PC-9 (cell line): Measurements from ENCODE around the gene MEMO1. TPM values are rescaled to one million over a fixed set of nuclear protein-coding genes. Genes with fewer than 3 reads are reported as not detected.

Experiments
- BruUV-seq: library from RNA; stranded (reverse); fragments of 400-500 nt; replicated peaks from 2 replicates; lab custom pipeline; 2021; lab: Mats Ljungman, UMichigan
- CTCF ChIA-PET: fragments of 300-600 bp; sonication (Branson Sonifier 250); formaldehyde crosslinking; loops from one replicate; lab custom pipeline; 2022; ENCODE audit warnings: antibody characterized with exemption; lab: Charles Lee
- POLR2A ChIA-PET: fragments of 300-600 bp; sonication (Branson Sonifier 250); formaldehyde crosslinking; loops from one replicate; lab custom pipeline; 2022; ENCODE audit warnings: antibody characterized with exemption; ENCODE audit not compliant: unreplicated experiment; lab: Charles Lee
- DNase-seq, 2 experiments: peaks; one replicate each; pipeline versions ENCODE4 v3.0.0 to v3.0.0-alpha.2; 2015 to 2022; ENCODE audit warnings: mixed read lengths in 1 of 2
- H2AFZ ChIP-seq: fragments of 200-600 bp; sonication (generic); 2 replicates; pipeline ENCODE4 v1.8.1; 2017; ENCODE audit warnings: antibody characterized with exemption
- H3F3A ChIP-seq: fragments of 200-600 bp; sonication (generic); 2 replicates; pipeline ENCODE4 v1.8.1; 2017; ENCODE audit warnings: antibody characterized with exemption, mild to moderate bottlenecking, low read depth; ENCODE audit not compliant: insufficient read depth
- H3K27ac ChIP-seq: fragments of 200-600 bp; sonication (generic); 2 replicates; pipeline ENCODE4 v1.6.1; 2016; ENCODE audit warnings: mixed run types
- H3K27me3 ChIP-seq: fragments of 200-600 bp; sonication (generic); 2 replicates; pipeline ENCODE4 v1.6.1; 2016; ENCODE audit warnings: low read depth, mixed run types; ENCODE audit not compliant: insufficient read depth
- H3K36me3 ChIP-seq: fragments of 200-600 bp; sonication (generic); 2 replicates; pipeline ENCODE4 v1.6.1; 2016; ENCODE audit warnings: low read depth, mixed run types
- H3K4me1 ChIP-seq: fragments of 200-600 bp; sonication (generic); replicated peaks from 2 replicates; pipeline ENCODE4 v1.6.1; 2016; ENCODE audit warnings: mixed run types; ENCODE audit not compliant: insufficient read depth
- H3K4me2 ChIP-seq: fragments of 200-600 bp; sonication (generic); 2 replicates; pipeline ENCODE4 v1.6.1; 2017; ENCODE audit warnings: mixed run types
- H3K4me3 ChIP-seq: fragments of 200-600 bp; sonication (generic); 2 replicates; pipeline ENCODE4 v1.6.1; 2016; ENCODE audit warnings: mixed run types
- H3K79me2 ChIP-seq: fragments of 200-600 bp; sonication (generic); 2 replicates; pipeline ENCODE4 v1.6.1; 2017; ENCODE audit warnings: low read depth, mixed run types
- H3K9me2 ChIP-seq: fragments of 200-600 bp; sonication (generic); 2 replicates; pipeline ENCODE4 v1.8.1; 2017; ENCODE audit warnings: mild to moderate bottlenecking; ENCODE audit not compliant: insufficient read depth
- H3K9me3 ChIP-seq: fragments of 200-600 bp; sonication (generic); 2 replicates; pipeline ENCODE4 v1.8.1; 2016; ENCODE audit warnings: low read depth; ENCODE audit not compliant: insufficient read depth
- H4K20me1 ChIP-seq: fragments of 200-600 bp; sonication (generic); 2 replicates; pipeline ENCODE4 v1.8.1; 2017; ENCODE audit not compliant: insufficient read depth
- CTCF ChIP-seq: fragments of 200-600 bp; sonication (generic); conservative IDR thresholded peaks from 2 replicates; pipeline ENCODE4 v1.6.1; 2017; ENCODE audit warnings: mixed run types, antibody characterized with exemption, mild to moderate bottlenecking, moderate library complexity
- EZH2 ChIP-seq: fragments of 200-600 bp; sonication (generic); IDR thresholded peaks from 2 replicates; pipeline ENCODE4 v1.8.0; 2017; ENCODE audit warnings: antibody characterized with exemption, low read depth
- intact Hi-C: fragments of 100-400 bp; cut with micrococcal nuclease; formaldehyde crosslinking; loops from one replicate; pipeline ENCODE4 v1.10.0; 2022; ENCODE audit not compliant: unreplicated experiment
- total RNA-seq: library from RNA; stranded (reverse); gene quantifications from 2 replicates; pipeline ENCODE4 v1.2.3, GENCODE V29; 2021

Gene MEMO1
- total RNA-seq, 1 experiment from 2014 or later: 40.2 TPM

DNA sequence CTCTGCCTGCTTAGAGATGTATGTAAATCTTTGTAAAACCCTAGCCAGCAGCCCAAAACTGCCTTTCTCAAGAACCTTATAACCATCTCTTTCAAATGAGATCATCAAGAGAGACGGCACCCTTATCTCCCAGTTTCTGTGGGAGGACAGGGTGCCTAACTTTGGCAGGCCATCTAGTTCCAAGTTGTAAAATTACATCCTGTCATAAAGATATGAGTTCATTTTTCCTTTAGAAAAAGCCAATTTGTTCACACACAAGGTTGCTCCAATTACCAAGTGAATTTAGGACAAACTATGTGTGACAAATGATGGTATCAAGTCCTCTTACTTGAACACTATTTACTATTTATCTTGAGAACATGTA lies 65.3 kb downstream of the MEMO1 start:
- DNase-seq: no peak
- Histone ChIP-seq H4K20me1 (peaks cover 16% of the 10 kb centered on the region; the same call in 1 of the 2 replicates), H3K4me3 (no peak overlapping the region), H3F3A (no peaks in the 10 kb centered on the region), H3K27me3 (no peaks in the 10 kb centered on the region), H3K4me1 (no peaks in the 10 kb centered on the region), H3K9me2 (no peaks in the 10 kb centered on the region), H2AFZ (no peak overlapping the region), H3K79me2 (peaks cover 48% of the 10 kb centered on the region), H3K9me3 (no peaks in the 10 kb centered on the region), H3K27ac (no peak overlapping the region), H3K4me2 (no peak overlapping the region), H3K36me3 (0 out of 2 replicates have a peak, but pooled peaks cover 5% of the 10 kb centered on the region)
- no TSS peak for BruUV-seq
- POLR2A ChIA-PET: no interaction called here
- CTCF ChIA-PET: no interaction called here
- TF ChIP-seq EZH2 (no peak), CTCF (no peak)
- intact Hi-C loops: no loop called here

DNA sequence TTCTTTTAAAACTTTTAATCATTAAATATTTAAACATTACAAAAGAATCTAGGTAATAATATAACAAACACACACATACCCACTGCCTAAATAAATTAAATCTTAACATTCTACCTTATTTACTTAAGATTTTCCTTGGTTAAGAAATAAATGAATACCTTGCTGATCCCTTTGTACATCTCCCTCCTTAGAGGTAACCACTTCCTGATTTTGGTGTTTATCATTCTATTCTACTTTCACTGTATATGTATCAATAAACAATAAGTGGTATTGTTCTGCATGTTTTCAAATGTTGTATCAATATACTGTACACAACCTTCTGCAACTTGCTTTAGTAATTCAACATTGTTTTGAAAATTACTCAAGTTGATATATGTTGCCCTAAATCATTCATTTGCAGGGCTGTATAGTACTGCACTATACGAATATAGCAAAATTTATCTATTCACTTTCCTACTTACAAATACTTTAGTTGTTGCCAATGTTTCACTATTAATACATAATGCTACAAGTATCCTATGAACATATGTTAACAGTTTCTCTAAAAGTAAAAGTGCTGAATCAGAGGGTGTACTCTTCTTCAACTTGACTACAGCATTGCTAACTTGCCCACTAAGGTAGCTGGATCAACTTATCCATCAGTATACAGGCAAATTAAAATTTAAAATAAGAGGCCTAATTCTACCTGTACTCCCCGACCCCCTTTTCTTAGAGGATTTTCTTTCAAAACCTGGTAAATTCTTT lies 65.8 kb downstream of the MEMO1 start:
- CTCF ChIA-PET: no interaction called here
- H3K79me2 ChIP-seq: peaks cover 53% of the 10 kb centered on the region
- H3K36me3 ChIP-seq: 0 out of 2 replicates have a peak, but pooled peaks cover 5% of the 10 kb centered on the region
- POLR2A ChIA-PET: no interaction called here
- no peak for DNase-seq
- no peaks in the 10 kb centered on the region for H3K9me2 ChIP-seq
- H3K4me2 ChIP-seq: no peak overlapping the region
- H3K4me1 ChIP-seq: no peaks in the 10 kb centered on the region
- intact Hi-C loops: no loop called here
- no peaks in the 10 kb centered on the region for H3K27me3 ChIP-seq
- H2AFZ ChIP-seq: no peak overlapping the region
- no peaks in the 10 kb centered on the region for H3F3A ChIP-seq
- no peaks in the 10 kb centered on the region for H3K9me3 ChIP-seq
- H3K27ac ChIP-seq: no peak overlapping the region
- TF ChIP-seq CTCF (no peak), EZH2 (no peak)
- H4K20me1 ChIP-seq: peaks cover 14% of the 10 kb centered on the region; the same call in 1 of the 2 replicates
- H3K4me3 ChIP-seq: no peak overlapping the region
- BruUV-seq: no TSS peak

GRCh38 chr2:31943636-31944225 lies 67.1 kb downstream of the MEMO1 start:
- Histone ChIP-seq H3K36me3 (0 out of 2 replicates have a peak, but pooled peaks cover 5% of the 10 kb centered on the region), H3K79me2 (peaks cover 53% of the 10 kb centered on the region), H3K27ac (no peak overlapping the region), H4K20me1 (0 out of 2 replicates have a peak, but pooled peaks cover 5% of the 10 kb centered on the region), H3K27me3 (no peaks in the 10 kb centered on the region), H3K4me1 (no peaks in the 10 kb centered on the region), H2AFZ (no peak overlapping the region), H3K9me3 (no peaks in the 10 kb centered on the region), H3K4me2 (no peak overlapping the region), H3F3A (no peaks in the 10 kb centered on the region), H3K4me3 (no peak overlapping the region), H3K9me2 (no peaks in the 10 kb centered on the region)
- ChIA-PET CTCF (no interaction called here), POLR2A (no interaction called here)
- DNase-seq: no peak
- BruUV-seq: no TSS peak
- no peak for TF ChIP-seq EZH2
- TF ChIP-seq CTCF: no peak
- intact Hi-C loops: no loop called here
